Right ventricle myocardium superior (tissue), 1 donor: ENCODE results near the gene LYZL1. TPM values are rescaled to one million over a fixed set of nuclear protein-coding genes. Genes with fewer than 3 reads are reported as not detected.
A peak's percentile ranks its signal among the peaks of the same experiment; 100 is the strongest.
"Not testable (repeated sequence)": the region's sequence is repeated elsewhere in the genome, so short reads cannot be mapped to it uniquely, and the experiment has no call there.

Experiments used
- ATAC-seq: fragments of 200-7000 bp; cut with Tn5 transposase; one replicate; pipeline ENCODE4 v1.9.1; 2020; ENCODE audit warnings: mild to moderate bottlenecking; ENCODE audit not compliant: poor library complexity
- DNase-seq: peaks from one replicate; pipeline ENCODE4 v3.0.0-alpha.2; 2020
- intact Hi-C: fragments of 100-400 bp; cut with DNase I; formaldehyde crosslinking; loops from one replicate; pipeline ENCODE4 v1.11.2; 2022
- total RNA-seq: library from RNA; stranded (reverse); fragmentation: NEBNext Ultra II Directional; extraction: Animal tissue kit (Norgen Biotek cat#: 25700); gene quantifications from one replicate; pipeline ENCODE4 v1.2.1, GENCODE V29; 2021
- donor health status: DM: no; HTN: yes; CAD: no; lungs with severe emphysema.

LYZL1 gene
- total RNA-seq, 1 donor from 2014 or later = not detected

- intact Hi-C loops = no loop called here
- ATAC-seq = peak; percentile 84
- DNase-seq = peak; percentile 46
Observed at GRCh38 chr10:29257106-29257783, 31.6 kb upstream of the LYZL1 start.

GRCh38 chr10:29257784-29258135 is 31.1 kb upstream of the LYZL1 start:
- ATAC-seq = no peak
- intact Hi-C loops = no loop called here
- DNase-seq = no peak

- ATAC-seq (no peak), DNase-seq (no peak)
- intact Hi-C loops = no loop called here
Observed at GRCh38 chr10:29259498-29259897, 29.4 kb upstream of the LYZL1 start.

GRCh38 chr10:29263506-29263905 is 25.4 kb upstream of the LYZL1 start:
- no peak for DNase-seq
- intact Hi-C loops = no loop called here
- ATAC-seq = no peak

- intact Hi-C loops = no loop called here
- no peak for DNase-seq
- ATAC-seq = no peak
Observed at GRCh38 chr10:29265210-29265768, 23.6 kb upstream of the LYZL1 start.

GRCh38 chr10:29266641-29267040 is 22.2 kb upstream of the LYZL1 start:
- intact Hi-C loops = no loop called here
- ATAC-seq = no peak
- DNase-seq = no peak

GRCh38 chr10:29268011-29268410 is 20.9 kb upstream of the LYZL1 start:
- no peak for ATAC-seq
- DNase-seq = no peak
- intact Hi-C loops = no loop called here

- ATAC-seq = no peak
Observed at GRCh38 chr10:29269486-29269885, 19.4 kb upstream of the LYZL1 start.

GRCh38 chr10:29270883-29271282 is 18.0 kb upstream of the LYZL1 start:
- DNase-seq (no peak), ATAC-seq (no peak)
- intact Hi-C loops = no loop called here

More at GRCh38 chr10:29269486-29269885, 19.4 kb upstream of the LYZL1 start:
- intact Hi-C loops = no loop called here
- DNase-seq = no peak

- intact Hi-C loops = no loop called here
- ATAC-seq (no peak), DNase-seq (no peak)
Observed at GRCh38 chr10:29271877-29272276, 17.0 kb upstream of the LYZL1 start.

GRCh38 chr10:29273478-29273877 is 15.4 kb upstream of the LYZL1 start:
- intact Hi-C loops = no loop called here
- ATAC-seq (no peak), DNase-seq (no peak)

- intact Hi-C loops = no loop called here
- no peak for ATAC-seq
- no peak for DNase-seq
Observed at GRCh38 chr10:29276251-29276850, 12.5 kb upstream of the LYZL1 start.

- no peak for DNase-seq
- no peak for ATAC-seq
- intact Hi-C loops = no loop called here
Observed at GRCh38 chr10:29277296-29277695, 11.6 kb upstream of the LYZL1 start.

- intact Hi-C loops = no loop called here
- ATAC-seq = no peak
- DNase-seq = no peak
Observed at GRCh38 chr10:29279779-29280487, 8.9 kb upstream of the LYZL1 start.

GRCh38 chr10:29280488-29280840 is 8.4 kb upstream of the LYZL1 start:
- intact Hi-C loops = no loop called here
- no peak for DNase-seq
- no peak for ATAC-seq

- intact Hi-C loops = no loop called here
- ATAC-seq (no peak), DNase-seq (no peak)
Observed at GRCh38 chr10:29285624-29286051, 3.2 kb upstream of the LYZL1 start.

GRCh38 chr10:29287635-29288034 is 1.2 kb upstream of the LYZL1 start:
- DNase-seq (no peak), ATAC-seq (no peak)
- intact Hi-C loops = no loop called here

- DNase-seq, ATAC-seq, intact Hi-C loops: not testable (repeated sequence)
Observed at GRCh38 chr10:29291561-29291960, 2.7 kb downstream of the LYZL1 start.

- intact Hi-C loops, DNase-seq, ATAC-seq: not testable (repeated sequence)
Observed at GRCh38 chr10:29292406-29292805, 3.5 kb downstream of the LYZL1 start.

- intact Hi-C loops = no loop called here
- DNase-seq (no peak), ATAC-seq (no peak)
Observed at GRCh38 chr10:29295813-29296212, 6.9 kb downstream of the LYZL1 start.
